NOMO-1 treated with dmso at 0.1 percent for 144 hours (cell line): ENCODE measurements around the gene JAZF1.
"Not testable (repeated sequence)": the region's sequence is repeated elsewhere in the genome, so short reads cannot be mapped to it uniquely, and the experiment has no call there.

Experiments
- DNase-seq: peaks from one replicate; lab custom pipeline; 2025; ENCODE audit not compliant: unreplicated experiment; lab: John Stamatoyannopoulos, UW

The JAZF1 gene

DNA sequence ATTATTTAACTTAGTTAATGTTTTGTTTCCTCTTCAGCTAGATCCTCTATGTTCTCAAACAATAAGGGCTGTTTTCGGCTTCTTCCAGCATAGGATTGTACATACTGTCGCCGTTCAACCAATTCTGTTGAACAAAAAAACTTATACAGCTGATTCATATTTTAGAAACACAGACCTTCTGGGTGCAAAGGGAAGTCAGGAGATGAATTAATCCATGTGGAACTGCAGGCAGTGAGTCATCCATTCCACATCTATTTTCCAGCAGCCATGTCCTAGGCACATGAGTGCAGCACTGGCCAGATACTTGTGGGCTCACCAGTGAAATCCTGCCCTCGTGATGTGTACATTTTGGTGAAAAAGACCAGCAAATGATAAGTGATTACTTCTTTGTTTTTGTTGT lies 163.2 kb downstream of the JAZF1 start:
- no peak for DNase-seq

DNA sequence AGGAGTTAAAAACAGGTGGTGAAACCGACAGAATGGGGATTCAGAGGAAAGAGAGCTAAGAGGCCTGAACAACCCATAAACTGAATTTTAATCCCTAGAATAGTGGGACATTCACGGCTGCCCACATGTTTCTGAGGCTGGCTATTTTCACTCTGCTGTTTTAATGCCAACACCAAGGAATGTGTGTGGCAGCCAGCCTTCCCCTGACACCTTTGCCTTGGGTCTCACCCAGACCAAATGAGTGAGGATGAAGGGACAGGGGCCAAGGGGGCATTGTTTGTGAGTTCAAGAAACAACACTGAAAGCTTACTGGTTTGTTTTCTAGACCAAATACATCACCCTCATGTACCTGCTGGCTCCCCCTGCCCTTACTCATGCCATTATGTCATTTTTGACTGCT lies 164.3 kb downstream of the JAZF1 start:
- no peak for DNase-seq

DNA sequence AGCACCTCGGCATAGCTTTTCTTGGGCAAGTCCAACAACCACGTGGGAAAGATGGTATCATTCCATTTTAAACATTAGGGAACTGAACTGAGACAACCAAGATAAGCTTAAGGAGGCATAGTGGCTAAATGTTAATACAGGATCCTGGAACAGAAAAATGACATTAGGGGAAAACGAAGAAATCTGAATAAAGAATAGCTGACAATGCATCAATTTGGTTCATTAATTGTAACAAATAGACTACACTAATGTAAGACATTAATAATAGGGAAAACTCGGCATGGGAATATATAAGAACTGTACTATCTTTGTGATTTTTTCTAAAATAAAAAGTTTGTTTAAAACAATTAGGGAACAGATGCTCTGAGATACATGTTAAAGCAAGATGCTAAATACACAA lies 165.4 kb downstream of the JAZF1 start:
- DNase-seq: no peak

DNA sequence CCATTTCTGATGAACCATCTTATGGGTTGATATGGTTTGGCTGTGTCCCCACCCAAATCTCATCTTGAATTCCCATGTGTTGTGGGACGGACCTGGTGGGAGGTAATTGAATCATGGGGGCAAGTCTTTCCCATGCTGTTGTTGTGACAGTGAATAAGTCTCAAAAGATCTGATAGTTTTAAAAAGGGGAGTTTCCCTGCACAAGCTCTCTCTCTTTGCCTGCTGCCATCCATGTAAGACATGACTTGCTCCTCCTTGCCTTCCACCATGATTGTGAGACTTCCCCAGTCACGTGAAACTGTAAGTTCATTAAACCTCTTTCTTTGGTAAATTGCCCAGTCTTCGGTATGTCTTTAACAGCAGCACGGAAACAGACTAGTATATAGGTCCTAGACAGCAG lies 166.3 kb downstream of the JAZF1 start:
- not testable (repeated sequence) for DNase-seq

DNA sequence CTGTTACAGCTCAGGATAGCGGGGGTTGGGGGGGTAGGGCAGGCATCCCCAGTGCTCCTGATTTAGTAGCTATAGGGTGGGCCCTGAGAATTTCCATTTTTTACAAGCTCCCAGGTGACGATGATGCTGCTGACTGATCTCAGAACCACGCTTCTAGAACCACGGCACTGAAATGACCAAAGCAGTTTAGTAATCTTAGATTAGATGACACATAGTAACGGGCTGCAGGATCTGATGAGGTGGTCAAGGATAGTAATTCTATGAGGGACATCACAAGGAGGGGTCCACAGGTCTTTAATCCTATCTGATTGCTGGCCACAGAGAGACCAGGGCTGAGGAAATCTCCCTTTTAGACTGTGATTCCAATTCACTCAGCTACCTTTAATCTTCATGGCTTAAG lies 167.2 kb downstream of the JAZF1 start:
- no peak for DNase-seq

DNA sequence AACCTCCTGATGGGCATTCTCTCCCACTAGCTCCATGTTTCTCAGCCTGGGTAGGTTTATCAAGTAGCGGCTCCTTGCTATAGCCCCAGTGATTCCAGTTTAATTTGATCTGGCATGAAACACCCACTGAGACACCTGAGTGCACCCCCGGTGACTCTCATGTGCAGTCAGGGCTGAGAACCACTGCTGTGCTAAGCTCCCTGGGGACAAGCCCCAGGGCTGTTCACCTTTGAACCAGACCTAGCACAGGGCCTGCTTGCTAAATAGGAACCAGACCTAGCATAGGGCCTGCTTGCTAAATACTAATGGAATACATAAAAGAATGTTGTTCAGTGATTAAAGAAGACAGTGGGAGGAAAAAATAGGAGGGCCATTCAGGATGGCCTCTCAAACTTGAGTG lies 167.6 kb downstream of the JAZF1 start:
- no peak for DNase-seq

DNA sequence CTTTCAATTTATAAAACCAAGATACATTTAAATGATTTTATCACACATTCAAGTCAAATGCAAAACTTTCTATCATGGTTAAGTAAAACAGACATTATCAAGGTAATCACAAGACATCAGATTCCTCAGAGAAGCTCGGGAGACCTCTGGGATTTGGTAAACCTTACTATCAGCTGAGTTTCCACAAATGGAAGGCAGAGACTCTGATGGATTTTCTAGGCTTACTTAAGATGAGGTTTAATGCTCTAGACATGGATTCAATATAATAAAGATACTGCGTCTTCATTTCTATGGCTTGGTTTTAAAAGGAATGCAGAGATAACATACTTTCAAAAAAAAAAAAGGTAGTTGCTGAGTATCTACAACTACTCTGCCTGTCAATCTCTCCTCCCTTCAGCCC lies 171.7 kb downstream of the JAZF1 start:
- DNase-seq: no peak

DNA sequence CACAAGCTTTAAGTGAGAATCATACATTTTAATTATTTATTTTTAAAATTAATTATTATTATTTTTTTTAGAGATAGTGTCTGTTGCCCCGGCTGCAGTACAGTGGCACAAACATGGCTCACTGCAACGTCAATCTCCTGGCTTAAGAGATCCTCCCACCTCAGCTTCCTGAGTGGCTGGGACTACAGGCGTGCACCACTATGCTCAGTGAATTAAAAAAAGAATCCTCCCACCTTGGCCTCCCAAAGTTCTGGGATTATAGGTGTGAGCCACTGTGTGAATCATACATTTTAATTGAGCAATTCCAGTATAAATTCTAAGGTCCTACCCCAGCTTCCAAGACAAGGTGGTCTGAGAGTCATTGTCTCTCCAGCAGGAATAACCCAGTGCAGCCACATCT lies 172.4 kb downstream of the JAZF1 start:
- DNase-seq: no peak

DNA sequence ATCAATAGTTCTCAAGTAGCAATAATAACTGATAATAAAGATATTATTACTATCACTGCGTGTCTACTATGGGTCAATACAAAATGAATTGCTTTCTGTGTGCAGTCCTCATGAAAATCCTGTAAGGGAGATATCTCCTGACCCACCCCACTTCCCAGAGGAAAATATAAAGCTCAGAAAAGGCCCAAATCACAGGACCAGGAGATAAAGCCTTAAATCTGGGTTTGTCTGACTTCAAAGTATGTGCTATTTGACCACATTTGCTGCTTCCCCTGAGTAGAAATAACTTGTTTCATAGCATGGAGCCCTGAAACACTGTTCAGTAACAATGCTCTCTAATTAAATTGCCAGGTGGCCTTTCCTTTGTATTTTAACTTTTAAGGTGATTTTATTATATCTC lies 174.1 kb downstream of the JAZF1 start:
- no peak for DNase-seq

DNA sequence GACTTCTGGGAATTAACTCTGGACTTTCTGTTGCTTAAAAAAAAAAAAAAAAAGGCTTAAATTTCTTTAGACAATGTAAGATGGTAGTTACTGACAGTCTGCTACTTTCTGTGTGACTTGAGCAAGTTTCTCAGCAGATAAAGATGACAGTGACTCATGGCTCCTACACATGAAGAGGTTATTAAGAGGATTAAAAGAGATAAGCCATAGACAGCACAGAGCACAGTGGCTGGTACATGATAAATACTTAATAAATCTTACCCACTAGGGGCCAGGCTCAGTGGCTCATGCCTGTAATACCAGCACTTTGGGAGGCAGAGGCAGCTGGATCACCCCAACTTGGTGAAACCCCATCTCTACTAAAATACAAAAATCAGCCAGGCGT lies 174.8 kb downstream of the JAZF1 start:
- no peak for DNase-seq

DNA sequence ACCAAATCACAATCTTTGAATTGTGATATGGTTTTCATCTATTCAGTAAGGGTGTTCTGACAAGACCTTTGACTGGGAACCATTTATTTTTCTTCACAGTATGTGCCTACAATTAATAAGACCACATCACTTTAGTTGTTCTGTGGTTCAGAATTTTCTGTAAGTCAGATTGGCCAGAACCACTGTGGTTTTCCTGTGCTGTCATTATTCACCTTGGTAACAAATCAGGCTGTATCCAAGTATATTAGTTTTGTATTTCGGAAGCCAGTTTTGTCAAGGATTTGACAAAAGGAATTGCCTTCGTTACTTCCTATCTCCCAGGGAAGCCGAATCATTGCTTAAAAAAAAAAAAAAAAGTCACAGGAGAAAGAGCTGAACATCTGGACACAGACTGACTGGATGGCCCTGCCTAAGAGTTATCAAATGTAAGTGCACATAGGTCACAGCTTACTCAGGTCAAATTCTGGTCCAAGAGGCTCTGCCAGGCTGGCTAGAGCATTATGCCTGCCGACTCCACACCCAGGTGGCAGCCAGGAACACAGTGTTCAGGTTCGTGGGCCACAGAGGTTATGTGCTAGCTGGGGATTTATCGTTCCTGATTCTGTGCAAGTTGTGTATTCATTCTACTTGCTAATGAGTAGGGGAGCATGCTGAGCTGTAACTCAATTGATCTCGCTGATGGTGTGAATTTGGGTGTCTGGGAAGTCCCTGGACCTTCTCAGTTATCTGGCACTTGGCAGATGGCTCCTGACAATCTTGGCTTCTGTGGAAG lies 175.3 kb downstream of the JAZF1 start:
- DNase-seq: no peak

DNA sequence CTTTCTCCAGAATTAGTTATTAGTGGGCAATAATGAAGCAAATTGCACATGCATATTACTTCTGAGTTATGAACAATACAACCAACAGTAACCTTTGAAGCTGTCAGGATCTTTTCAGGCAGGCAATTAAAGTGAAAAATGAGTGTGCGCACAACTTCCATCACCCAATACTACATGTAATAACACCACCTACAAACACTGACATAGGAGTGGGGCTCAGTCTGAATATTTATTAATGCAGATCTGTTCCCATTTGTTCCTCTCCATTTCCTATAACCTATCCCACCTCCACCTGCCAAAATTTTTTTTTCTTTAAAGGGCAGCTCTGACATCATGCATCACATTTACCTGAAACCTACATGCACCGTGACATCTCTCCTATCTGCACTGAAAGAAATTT lies 177.2 kb downstream of the JAZF1 start:
- no peak for DNase-seq

DNA sequence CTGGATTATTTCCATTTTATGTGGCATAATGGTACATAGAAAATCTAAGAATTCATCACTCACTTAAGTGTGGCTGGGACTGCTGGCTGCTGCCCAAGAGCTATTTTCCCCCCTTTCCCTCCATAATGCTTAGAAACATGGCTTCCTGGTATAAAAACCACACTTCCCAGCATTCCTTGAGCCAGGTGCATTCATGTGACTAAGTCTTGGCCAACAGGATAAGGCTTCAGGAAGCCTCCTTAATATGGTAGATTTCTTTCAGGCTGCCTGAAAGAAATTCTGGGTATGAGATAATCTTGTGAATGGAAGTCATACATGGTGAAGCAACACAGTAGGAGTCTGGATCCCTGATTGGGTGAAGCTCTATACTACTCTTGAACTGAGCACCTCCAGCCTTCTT lies 178.0 kb downstream of the JAZF1 start:
- DNase-seq: no peak

DNA sequence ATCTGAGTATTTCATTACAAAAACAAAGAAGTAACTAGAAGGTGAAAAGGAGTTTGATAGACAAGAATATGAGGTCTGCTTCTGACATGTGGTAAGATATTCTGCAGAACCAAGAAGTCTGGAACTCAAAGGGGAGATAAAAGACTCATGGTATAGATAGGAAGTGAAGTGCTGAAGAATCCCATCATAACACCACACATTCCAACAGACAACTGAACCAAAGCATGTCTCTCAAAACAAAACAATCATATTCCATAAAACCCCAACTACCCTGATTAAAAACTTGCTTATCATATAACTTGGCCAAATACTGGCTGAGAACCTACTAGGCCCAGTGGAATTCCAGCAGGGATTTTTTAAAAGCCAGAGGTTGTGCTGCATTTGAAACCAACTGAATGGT lies 178.7 kb downstream of the JAZF1 start:
- no peak for DNase-seq

DNA sequence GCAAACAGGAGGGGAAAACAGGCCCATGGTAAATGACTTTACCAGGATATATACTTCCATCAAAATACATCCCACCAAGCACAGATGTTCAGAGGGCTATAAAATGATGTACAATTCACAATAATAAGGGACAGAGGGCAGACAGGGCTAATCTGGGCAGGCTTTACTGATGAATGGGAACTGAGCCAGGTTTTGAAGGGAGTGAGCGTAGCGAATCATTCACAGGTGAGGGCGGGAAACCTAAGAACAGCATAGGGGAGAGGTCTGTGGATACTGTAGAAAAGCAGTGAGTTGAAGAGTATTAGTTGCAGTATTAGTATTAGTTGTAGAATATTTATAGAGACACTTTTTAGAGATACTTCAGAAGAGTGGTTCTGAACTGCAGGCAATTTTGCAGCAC lies 180.8 kb downstream of the JAZF1 start:
- no peak for DNase-seq

DNA sequence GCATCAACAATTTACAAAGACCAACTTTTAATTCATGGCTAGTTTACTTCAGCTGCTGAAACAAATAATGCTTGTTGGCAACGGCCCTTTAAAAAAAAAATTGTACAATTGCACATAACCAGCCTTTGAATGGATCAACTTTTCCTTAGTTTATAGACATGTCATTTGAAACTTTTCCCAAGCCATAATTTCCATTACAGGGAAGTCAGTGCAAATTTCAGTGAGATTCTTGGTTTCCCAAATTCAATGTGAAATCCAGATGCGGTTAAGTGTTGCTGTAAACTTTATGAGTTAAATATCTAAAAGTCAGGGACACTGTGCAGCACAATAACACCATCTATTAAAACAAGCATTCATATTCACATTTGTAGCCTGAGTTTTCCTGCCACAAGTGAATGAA lies 182.2 kb downstream of the JAZF1 start:
- DNase-seq: no peak

DNA sequence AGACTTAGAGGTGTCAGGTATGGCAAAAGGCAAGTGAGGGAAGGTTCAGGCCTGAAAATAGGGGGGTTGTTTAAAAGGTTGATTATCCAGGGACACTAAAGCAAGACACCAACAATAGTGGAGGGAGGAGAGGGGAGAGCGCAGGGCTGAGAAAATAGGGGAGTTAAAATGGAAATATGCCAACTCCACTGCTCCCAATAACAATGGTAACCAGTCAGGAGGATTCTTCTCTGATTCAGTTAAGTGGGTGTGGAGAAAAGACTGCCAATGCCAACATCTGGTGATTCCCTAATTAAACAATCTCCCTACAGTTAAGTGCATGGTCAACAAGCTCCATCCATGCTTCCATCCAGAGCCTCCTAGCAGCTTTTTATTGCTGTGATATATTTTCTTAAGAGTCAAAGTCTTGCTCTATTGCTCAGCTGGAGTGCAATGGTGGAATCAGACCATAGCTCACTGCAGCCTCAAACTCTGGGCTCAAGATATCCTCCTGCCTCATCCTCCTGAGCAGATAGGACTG lies 183.3 kb downstream of the JAZF1 start:
- no peak for DNase-seq

DNA sequence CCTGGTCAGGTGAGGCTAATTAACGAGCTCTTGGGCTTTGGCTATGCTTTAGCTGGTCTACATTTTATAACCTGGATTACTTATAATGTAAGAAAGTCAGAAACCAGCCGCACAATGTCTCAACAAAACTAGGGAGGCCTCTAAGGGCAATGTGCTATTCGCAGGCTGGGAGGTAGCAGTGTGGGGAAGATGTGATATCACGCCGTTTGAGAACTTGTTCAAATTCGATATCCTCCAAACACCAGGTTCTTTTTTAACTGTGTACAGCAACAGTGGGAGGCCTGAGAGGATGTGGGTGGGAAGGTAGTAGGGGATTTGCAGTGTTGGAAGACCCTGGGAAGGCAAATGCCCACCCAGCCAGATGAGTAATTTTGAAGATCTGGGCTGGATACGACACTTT lies 184.5 kb downstream of the JAZF1 start:
- no peak for DNase-seq

DNA sequence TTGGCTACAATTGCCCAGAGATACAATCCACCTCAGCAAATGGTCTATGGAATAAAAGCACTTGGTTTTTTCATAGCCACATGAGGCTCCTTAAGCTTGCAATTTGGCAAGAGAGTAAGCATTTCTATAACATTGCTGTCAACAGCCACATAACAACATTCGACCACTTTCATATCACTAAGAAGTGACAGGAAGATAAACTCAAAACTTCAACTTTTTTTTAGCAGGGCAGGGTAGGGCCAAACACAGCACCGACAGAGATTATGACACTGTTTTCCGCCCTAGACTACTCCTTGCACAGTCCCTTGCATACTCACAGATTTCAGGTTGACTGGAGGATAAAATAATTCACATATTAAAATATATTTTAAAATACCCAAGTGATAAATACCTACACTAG lies 185.4 kb downstream of the JAZF1 start:
- DNase-seq: no peak

DNA sequence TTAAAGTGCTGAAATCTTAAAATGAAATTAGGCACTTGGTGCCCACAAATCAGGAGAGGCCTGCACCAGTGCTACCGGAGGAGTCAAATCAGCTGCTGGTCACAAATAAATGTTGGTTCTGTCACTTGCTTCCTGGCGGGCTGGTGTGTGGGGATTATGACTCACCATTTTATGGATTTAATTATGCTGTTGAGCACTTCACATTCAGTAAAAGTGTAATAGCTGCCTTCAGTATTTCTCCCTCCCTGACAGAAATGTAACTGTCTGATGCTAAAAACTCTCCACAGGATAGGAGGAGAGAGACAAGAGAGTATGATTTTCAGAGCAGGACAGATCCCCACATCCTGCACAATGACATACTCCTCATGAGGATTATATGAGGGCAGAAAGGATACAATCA lies 186.0 kb downstream of the JAZF1 start:
- DNase-seq: peak; percentile 30

DNA sequence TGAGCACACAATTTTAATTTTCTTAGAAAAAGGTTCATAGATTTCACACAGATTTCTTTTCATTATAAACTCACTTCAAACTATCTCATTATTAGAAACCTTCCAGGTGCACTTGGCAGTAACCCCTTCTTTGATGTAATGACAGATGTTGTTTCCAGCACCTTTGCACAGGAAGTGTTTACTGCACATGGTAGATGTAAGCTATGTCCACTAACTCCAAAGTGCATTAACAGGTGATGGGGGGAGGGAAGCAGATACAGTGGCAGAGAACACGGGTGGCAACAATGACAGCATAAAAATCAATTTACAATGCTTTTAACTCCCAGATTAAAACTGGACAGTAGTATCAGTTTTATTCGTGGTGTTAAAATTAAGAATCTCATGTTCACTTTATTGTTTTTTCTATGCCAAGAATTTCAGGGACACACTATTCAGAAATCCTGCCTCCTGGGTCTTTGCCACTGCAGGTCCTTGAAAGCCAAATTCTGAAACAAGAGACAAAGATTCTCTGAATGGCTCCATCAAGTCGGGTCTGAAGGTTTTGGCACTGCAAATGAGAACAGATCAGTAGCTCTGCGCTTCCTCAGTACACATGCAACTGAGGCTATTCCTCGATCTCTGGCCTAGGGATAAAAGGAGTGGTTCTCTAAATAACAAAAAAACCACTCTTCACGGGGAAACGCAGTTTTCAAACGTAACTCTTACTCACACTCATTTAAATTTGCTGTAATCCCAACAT lies 187.7 kb downstream of the JAZF1 start:
- no peak for DNase-seq

DNA sequence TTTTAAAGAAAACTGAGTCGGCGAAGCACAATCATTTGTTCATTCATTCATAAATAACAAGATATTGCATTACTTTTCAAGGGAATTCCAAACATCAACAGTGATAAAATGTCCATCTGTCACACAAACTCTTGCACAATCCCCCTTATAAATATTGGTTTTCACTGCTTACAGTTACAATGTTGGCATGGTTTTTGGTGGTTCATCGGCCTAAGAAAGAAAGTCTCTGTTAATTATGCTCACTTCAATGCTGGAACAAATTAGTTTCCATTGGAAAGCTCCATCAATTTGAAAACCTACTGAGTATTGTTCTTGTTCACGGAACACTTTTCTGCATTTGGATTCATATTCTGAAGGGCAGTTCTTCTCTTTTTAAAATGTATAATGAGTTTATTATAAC lies 188.5 kb downstream of the JAZF1 start:
- no peak for DNase-seq
